ENCODE measurements around the gene CFDP1.

Gene CFDP1

GRCh38 chr16:75319513-75320411 is 113.5 kb downstream of the CFDP1 start:
- H3K4me1 ChIP-seq (ENCODE audit: low read length), result peaks cover 10% of the 10 kb centered on the region
- no peaks in the 10 kb centered on the region for H3K9me2 ChIP-seq (replicated peaks; ENCODE audit: insufficient read depth, low read length)
- peaks cover 19% of the 10 kb centered on the region for H3K27me3 ChIP-seq (replicated peaks; ENCODE audit: insufficient read depth, low read length)
- TF ChIP-seq CTCF (IDR thresholded peaks at IDR 0.05; ENCODE audit: low read length) (no peak), EZH2 (optimal IDR thresholded peaks at IDR 0.05; ENCODE audit: low read depth, low read length) (no peak), EZH2phosphoT487 (IDR thresholded peaks at IDR 0.05; ENCODE audit: low read length) (no peak)
- peak overlapping the region; percentile 26; the same call in 1 of the 2 replicates for H3K4me2 ChIP-seq (ENCODE audit: low read depth, low read length)
- peak; percentile 53 for DNase-seq
- H3K4me3 ChIP-seq (ENCODE audit: low read length), result no peak overlapping the region
- H3K9me3 ChIP-seq (replicated peaks; ENCODE audit: insufficient read depth, low read length), result no peaks in the 10 kb centered on the region
- no peaks in the 10 kb centered on the region for H3K79me2 ChIP-seq (ENCODE audit: low read length)
- H3K9ac ChIP-seq (ENCODE audit: low read length), result no peak overlapping the region
- no peaks in the 10 kb centered on the region for H4K20me1 ChIP-seq (ENCODE audit: insufficient read depth, low read length)
- H3F3A ChIP-seq (ENCODE audit: insufficient read depth, low read length), result no peaks in the 10 kb centered on the region
- H3K27ac ChIP-seq (ENCODE audit: low read length), result no peak overlapping the region
- H2AFZ ChIP-seq (ENCODE audit: low read length), result no peak overlapping the region
- no peaks in the 10 kb centered on the region for H3K36me3 ChIP-seq (replicated peaks; ENCODE audit: insufficient read depth, low read length)

- no peak overlapping the region for H3K4me2 ChIP-seq (ENCODE audit: low read depth, low read length)
- peaks cover 19% of the 10 kb centered on the region for H3K27me3 ChIP-seq (replicated peaks; ENCODE audit: insufficient read depth, low read length)
- no peak overlapping the region for H3K4me3 ChIP-seq (ENCODE audit: low read length)
- no peaks in the 10 kb centered on the region for H3K9me3 ChIP-seq (replicated peaks; ENCODE audit: insufficient read depth, low read length)
- H2AFZ ChIP-seq (ENCODE audit: low read length), result no peak overlapping the region
- DNase-seq, result no peak
- TF ChIP-seq EZH2phosphoT487 (IDR thresholded peaks at IDR 0.05; ENCODE audit: low read length) (no peak), EZH2 (optimal IDR thresholded peaks at IDR 0.05; ENCODE audit: low read depth, low read length) (no peak), CTCF (IDR thresholded peaks at IDR 0.05; ENCODE audit: low read length) (no peak)
- no peaks in the 10 kb centered on the region for H4K20me1 ChIP-seq (ENCODE audit: insufficient read depth, low read length)
- H3F3A ChIP-seq (ENCODE audit: insufficient read depth, low read length), result no peaks in the 10 kb centered on the region
- no peaks in the 10 kb centered on the region for H3K36me3 ChIP-seq (replicated peaks; ENCODE audit: insufficient read depth, low read length)
- no peak overlapping the region for H3K9ac ChIP-seq (ENCODE audit: low read length)
- no peaks in the 10 kb centered on the region for H3K79me2 ChIP-seq (ENCODE audit: low read length)
- H3K4me1 ChIP-seq (ENCODE audit: low read length), result peaks cover 10% of the 10 kb centered on the region
- H3K9me2 ChIP-seq (replicated peaks; ENCODE audit: insufficient read depth, low read length), result no peaks in the 10 kb centered on the region
- no peak overlapping the region for H3K27ac ChIP-seq (ENCODE audit: low read length)
These were observed 114.6 kb downstream of the CFDP1 start for GRCh38 chr16:75318737-75319136.

GRCh38 chr16:75317532-75317931 is 115.8 kb downstream of the CFDP1 start:
- Histone ChIP-seq H3K4me1 (ENCODE audit: low read length) (peaks cover 10% of the 10 kb centered on the region), H3K79me2 (ENCODE audit: low read length) (no peaks in the 10 kb centered on the region), H3K36me3 (replicated peaks; ENCODE audit: insufficient read depth, low read length) (no peaks in the 10 kb centered on the region), H4K20me1 (ENCODE audit: insufficient read depth, low read length) (no peaks in the 10 kb centered on the region), H3K9me3 (replicated peaks; ENCODE audit: insufficient read depth, low read length) (no peaks in the 10 kb centered on the region), H3K27me3 (replicated peaks; ENCODE audit: insufficient read depth, low read length) (peaks cover 16% of the 10 kb centered on the region), H3K4me3 (ENCODE audit: low read length) (no peak overlapping the region), H3K4me2 (ENCODE audit: low read depth, low read length) (no peak overlapping the region), H2AFZ (ENCODE audit: low read length) (no peak overlapping the region), H3K27ac (ENCODE audit: low read length) (no peak overlapping the region), H3F3A (ENCODE audit: insufficient read depth, low read length) (no peaks in the 10 kb centered on the region), H3K9me2 (replicated peaks; ENCODE audit: insufficient read depth, low read length) (no peaks in the 10 kb centered on the region), H3K9ac (ENCODE audit: low read length) (no peak overlapping the region)
- TF ChIP-seq CTCF (IDR thresholded peaks at IDR 0.05; ENCODE audit: low read length) (no peak), EZH2 (optimal IDR thresholded peaks at IDR 0.05; ENCODE audit: low read depth, low read length) (no peak), EZH2phosphoT487 (IDR thresholded peaks at IDR 0.05; ENCODE audit: low read length) (no peak)
- no peak for DNase-seq

Data from MM.1S (cell line).